Amniotic stem cell (primary cell): Measurements from ENCODE around the gene FAM20B.
"Not testable (repeated sequence)": the region's sequence is repeated elsewhere in the genome, so short reads cannot be mapped to it uniquely, and the experiment has no call there.

Experiments used
- DNase-seq: peaks from one replicate; lab custom pipeline; 2025; lab: John Stamatoyannopoulos, UW

FAM20B gene, protein sequence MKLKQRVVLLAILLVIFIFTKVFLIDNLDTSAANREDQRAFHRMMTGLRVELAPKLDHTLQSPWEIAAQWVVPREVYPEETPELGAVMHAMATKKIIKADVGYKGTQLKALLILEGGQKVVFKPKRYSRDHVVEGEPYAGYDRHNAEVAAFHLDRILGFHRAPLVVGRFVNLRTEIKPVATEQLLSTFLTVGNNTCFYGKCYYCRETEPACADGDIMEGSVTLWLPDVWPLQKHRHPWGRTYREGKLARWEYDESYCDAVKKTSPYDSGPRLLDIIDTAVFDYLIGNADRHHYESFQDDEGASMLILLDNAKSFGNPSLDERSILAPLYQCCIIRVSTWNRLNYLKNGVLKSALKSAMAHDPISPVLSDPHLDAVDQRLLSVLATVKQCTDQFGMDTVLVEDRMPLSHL

DNA sequence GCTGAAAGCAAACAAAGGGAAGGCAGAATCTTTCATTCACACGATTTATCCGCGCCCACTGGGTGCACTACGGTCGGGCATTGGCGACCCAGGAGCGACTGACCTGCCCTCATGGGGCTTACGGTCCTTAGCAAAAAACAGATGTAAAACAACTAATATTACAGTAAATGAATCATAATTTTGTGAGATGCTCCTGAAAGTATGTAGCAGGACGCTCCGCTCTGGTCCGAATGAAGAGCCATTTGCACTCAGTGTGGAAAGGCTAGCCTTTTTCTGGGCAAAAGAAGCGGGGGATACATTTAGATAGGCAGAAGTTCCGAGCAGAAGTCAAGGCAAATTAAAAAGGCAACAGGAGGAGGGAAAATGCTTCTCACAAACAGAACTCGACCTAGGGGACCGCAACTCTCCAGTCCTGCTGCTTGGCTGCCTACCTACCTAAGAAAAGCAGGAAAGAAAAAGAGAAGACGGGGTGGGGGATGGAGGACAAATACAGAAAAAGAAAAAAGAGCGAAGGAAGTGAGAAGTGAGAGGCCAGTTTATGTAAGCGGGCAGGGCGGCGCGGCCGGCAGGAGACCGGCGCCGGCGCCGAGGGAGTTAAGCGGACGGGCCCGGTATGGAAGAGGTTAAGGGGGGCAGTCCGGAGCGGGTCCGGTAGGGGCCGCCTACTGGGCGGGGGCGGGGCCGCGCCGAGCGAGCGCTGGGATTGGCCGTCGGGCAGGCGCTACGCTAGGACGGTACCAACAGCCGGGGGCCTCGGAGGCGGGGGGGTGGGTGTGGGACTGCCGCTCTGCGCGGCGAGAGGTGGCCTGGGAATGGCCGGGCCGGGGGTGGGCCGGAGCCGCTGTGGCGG, at the start of gene FAM20B:
Gene FAM20B, plus strand, starts transcription at position 770 of the 850 bp plus-strand sequence. CDS start 17,954 bp downstream, outside the sequence.
- peak; percentile 81 for DNase-seq

DNA sequence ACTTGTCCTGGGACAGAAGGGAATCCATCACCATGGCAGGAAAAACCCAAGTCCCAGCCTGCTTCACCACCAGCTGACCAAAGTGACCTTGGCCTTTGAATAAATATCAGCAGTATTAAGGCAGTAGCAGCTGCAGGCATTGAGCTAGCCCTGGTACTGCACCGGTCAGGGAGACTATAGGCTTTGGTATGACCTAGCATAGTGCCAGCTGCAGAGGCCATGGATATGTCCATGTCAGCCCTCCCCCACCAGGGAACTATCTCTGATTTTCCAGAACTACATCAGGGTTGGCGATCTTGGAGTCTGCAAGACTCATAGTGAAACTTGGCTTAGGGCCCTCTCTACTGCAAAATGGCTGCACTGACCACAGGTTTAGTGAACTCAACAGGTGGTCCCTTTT, 49.2 kb upstream of the FAM20B start:
- DNase-seq = no peak

DNA sequence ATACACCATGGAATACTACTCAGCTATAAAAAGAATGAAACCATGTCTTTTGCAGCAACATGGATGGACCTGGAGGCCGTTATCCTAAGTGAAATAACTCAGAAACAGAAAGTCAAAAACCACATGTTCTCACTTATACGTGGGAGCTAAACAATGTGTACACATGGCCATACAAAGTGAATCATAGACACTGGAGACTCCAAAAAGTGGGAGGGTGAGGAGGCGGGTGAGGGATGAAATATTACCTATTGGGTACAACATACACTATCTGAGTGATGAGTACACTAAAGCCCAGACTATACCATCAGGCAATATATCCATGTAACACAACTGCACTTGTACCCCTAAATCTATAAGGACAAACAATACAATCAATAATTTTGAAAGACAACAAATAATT, 39.5 kb upstream of the FAM20B start:
- DNase-seq = no peak

DNA sequence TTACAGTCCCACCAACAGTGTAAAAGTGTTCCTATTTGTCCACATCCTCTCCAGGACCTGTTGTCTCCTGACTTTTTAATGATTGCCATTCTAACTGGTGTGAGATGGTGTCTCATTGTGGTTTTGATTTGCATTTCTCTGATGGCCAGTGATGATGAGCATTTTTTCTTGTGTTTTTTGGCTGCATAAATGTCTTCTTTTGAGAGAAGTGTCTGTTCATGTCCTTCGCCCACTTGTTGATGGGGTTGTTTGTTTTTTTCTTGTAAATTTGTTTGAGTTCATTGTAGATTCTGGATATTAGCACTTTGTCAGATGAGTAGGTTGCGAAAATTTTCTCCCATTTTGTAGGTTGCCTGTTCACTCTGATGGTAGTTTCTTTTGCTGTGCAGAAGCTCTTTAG, 37.5 kb upstream of the FAM20B start:
- DNase-seq = not testable (repeated sequence)

DNA sequence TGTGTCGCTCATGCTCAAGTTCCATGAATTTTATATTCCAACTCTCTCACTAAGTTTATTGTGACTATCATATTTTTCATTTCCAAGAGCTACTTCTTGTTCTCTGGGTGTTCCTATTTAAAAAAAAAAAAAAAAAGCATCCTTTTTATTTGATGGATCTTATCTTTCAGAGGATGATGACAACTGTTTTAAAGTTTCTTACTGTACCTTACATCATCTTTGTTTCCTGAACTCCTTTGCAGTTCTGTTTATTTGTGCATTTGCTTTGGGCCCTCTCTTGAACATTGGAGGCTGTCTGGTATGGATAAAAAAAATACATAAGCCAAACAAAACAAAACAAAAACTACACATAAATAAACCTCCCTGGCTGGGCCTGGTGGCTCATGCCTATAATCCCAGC, 32.1 kb upstream of the FAM20B start:
- DNase-seq = no peak

DNA sequence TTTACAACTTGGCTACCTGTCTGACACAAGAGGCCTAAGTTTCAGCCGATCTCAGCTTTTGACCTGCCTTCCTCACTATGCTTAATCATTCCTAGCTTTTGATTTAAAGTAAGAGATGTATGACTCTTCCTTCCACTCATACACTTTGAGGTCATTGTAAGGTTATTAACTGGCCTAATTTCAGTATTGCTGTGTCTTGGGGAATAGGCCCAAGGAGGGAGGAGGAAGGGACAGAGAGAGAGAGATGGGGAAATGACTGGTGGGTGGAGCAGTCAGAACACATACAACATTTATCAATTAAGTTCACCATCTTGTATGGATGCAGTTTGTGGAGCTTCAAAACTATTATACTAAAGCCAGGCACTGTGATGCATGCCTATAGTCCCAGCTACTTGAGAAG, 28.3 kb upstream of the FAM20B start:
- no peak for DNase-seq

DNA sequence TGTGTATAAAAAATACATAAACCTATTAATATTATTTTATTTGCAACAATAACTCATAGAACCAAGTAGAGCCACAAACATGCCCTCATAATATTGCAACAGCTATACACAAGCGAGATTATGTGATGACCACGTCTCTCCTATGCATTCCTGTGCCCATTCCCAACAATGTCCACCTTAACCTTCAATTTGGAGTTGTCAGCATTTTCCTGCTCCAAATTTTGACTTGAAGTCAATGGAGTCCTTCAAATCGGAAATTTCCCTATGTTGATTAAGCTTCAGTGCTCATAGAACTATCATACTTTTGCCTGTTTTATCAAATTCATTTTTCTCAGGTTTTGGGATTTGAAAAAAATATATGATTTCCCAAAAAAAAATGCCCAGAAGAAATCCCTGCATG, 27.4 kb upstream of the FAM20B start:
- no peak for DNase-seq

DNA sequence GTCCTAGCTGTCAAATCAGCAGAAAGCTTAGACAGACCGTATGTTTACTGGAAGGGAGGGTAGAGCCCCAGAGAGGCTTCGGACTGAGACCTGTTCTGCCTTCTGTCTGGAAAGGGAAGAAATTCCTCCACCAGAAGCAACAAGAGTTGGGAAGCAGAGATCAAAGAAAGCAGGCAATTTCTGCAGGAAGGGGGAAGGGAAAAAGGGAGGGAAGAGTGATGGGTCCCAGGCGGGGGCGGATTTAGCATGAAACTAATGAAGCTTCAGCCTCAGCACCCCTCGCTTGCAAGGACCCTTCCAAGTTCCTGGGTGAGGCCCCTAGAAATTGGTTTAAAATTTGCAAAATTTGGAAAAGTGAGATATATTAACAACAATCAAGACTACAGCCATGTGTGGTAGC, 26.6 kb upstream of the FAM20B start:
- no peak for DNase-seq

DNA sequence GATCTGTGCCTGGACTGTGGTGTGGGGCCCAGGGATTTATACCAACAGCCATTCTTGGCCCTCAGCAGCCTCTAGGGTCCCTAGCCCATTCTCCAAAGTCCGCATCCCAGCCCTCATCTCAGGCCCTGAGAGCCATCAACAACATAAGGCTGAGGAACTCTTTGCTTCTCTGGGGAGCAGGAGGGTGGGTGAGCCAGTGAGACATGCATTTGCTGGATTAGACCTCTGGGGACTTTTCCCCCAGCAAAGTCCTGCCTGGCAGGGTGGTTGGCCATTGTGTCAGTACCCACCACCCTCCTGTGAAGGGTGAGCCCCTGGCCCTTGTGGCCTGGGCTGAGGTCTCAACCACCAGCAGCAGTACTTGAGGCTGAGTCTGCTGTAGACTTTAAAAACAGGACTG, 24.2 kb upstream of the FAM20B start:
- DNase-seq = no peak

DNA sequence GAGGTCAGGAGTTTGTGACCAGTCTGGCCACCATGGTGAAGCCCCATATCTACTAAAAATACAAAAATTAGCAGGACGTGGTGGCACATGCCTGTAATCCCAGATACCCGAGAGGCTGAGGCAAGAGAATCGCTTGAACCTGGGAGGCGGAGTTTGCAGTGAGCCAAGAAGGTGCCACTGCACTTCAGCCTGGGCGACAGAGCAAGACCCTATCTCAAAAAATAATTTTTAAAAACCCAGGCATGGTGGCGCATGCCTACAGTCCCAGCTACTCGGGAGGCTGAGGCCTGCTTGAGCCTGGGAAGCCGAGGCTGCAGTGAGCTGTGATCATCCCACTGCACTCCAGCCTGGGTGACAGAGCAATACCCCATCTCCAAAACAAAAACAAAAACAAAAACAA, 23.6 kb upstream of the FAM20B start:
- DNase-seq = not testable (repeated sequence)

DNA sequence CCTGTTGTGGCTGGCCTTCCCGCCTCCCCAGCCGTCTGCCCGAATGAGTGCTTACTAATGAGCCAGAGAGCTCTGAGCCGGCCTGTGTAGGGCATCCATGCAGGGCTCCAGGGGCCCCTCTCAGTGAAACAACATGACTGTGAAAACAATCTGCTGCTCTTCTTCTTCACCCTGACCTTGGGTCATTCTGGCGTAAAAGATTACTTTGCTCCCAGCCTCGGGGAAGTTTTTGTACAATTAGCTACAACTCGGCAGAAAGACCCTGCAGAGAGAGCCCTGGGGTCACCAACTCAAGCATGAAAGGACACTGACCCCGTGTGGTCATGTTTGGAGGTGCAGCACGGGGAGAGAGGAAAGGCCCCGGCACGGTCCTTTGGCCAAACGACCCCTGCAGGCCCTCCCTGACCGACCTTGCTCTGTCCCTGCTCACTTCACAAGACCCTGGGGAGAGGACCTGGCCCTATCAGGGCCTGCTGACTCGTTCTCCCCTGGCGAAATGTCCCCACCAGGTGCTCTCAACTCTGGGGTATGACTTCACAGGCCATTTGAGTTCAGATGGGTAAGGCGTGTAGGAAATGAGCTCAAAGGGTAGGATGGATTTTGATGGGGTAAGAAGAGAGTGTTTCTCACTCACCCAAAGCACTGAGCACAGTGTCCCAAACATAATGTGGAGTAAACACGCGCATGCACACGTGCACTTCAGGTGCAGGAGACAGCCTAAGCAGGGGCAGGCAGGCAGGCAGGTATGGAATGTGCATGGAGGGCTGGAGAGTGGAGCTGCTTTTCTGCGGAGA, 22.9 kb upstream of the FAM20B start:
- DNase-seq = no peak

DNA sequence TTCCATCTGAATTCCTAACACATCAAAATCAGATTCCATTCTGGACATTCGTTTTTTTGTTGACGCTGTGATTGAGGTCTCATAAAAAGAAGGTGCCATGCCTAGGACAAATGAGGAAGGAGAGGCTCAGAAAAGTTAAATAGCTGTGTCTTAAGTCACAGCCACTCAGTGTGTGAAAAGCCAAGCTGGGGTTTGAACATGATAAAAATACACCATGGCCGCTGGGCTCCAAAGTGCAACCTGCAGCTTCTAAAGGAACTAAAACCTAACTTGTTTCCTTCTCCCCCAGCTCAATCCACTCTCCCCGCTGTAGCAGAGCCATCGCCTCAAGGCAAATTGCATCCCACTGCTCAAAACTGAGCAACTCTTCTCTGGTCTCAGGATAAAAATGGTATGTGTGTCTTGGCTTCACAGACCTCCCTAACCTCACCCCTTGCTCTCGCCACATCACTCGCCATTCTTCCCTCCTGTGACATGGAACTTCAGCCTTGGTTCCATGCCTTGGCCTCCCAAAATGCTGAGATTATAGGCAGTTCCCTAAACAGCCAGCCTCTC, 22.1 kb upstream of the FAM20B start:
- no peak for DNase-seq

DNA sequence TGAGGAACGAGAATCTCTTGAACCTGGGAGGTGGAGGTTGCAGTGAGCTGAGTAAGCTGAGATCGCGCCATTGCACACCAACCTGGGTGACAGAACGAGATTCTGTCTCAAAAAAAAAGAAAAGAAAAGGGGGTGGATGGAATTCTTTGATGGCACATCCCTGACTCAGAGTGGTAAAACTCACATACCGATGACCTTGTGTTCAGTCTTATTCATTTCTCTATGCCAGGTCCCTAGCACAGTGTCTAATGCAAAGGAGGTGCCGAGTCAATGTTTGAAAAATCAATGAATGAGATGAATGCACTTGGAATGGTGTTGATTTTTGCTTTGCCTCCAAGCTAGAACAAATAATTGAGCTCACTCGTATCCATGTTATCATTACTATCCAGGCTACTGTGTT, 18.5 kb upstream of the FAM20B start:
- no peak for DNase-seq

DNA sequence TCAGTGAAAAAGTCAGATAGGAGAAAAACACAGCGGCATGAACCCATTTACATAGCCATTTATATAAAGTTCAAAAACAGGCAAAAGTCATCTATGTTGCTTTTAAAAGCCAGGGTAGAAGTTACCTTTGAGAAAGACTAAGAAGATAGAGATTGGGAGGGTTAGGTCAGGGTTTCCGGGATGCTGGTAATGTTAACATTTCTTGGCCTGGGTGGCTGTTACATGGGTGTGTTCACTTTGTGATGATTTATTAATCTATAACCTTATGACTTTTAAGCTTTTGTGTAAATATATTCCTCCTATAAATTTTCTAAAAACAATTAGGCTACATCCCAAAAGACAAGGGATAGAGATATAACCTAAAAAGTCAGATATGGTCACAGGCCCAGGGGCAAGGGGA, 15.0 kb upstream of the FAM20B start:
- DNase-seq = no peak

DNA sequence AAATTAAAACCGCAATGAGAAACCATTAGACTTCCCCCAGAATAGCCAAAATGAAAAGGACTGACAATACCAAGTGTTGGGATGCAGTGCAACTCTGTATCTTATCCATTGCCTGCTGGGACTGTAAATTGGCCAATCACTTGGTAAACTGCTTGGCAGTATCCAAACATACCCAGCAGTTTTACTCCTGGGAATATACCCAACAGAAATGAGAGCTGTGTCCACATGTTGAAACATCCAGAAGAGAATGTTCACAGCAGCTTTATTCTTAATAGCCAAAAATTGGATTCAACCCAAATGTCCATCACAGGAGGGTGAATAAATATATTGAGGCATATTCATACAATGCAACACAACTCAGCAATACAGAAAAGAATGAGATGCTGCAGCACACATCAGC, 13.7 kb upstream of the FAM20B start:
- no peak for DNase-seq

DNA sequence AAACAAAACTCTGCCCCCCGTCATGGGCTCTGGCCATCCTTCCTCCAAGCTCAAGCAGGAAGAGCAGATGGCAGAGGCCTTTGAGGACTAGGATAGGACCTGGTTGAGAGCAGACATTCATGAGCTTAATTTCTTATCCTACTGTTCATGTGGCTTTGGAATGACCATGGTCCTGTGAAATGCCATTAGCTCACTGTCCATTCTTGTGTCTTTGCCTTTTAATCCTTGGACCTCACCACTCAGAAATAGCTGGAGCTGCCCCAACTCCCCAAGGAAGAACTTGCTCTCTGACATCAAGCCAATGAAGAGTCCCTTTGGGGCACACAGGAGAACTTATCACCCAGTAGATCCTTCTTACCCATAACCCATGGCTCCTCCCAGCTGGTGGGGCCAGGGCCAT, 11.6 kb upstream of the FAM20B start:
- no peak for DNase-seq

DNA sequence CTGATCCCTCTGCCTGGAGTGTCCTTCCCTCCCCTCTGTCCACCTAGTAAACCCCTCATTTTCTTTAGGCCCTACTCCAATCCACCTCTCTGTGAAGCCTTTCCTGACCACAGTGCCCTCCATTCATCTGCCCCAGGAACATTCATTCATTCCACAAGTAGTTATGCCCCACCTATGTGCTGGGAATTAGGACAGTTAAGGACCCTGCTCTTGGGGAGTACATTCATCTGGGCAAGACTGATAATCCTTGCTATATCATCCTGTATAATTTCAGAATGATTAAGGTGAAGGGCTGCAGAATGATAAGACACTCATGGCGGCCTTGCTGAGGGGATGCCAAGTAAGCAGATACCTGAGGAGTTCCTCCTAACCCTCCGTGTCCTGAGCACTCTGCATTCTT, 10.3 kb upstream of the FAM20B start:
- DNase-seq = no peak

DNA sequence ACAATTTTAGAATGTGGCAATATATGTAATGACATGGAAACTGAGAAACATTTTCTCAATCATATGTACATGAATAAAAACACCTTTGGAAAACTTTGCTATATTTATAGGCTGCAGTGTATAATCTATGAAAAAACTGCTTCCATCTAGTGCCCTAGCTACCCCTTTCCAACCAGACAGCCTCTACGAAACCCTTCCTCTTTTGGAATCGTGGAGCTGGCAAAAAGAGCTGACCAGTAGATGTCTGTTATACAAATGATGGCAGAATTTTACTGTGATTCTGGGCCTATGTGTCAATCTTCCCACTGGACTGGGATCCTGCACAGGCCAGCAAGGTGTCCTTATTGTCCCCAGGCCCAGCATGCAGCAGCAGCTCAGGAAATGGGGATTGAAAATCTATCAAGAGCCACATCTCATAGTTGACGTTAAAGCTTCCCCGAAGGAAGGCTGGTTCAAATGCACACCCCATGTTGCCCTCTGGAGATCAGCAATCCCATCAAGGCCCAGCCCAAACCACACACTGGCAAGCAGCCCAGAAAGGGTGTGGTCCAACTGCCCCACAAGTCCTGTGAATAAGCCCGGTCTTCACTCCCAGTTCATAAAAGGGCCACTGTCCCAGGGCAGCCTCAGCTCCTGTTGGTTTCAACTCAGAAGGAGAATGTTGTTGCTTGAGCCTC, 8.8 kb upstream of the FAM20B start:
- DNase-seq = peak; percentile 71

DNA sequence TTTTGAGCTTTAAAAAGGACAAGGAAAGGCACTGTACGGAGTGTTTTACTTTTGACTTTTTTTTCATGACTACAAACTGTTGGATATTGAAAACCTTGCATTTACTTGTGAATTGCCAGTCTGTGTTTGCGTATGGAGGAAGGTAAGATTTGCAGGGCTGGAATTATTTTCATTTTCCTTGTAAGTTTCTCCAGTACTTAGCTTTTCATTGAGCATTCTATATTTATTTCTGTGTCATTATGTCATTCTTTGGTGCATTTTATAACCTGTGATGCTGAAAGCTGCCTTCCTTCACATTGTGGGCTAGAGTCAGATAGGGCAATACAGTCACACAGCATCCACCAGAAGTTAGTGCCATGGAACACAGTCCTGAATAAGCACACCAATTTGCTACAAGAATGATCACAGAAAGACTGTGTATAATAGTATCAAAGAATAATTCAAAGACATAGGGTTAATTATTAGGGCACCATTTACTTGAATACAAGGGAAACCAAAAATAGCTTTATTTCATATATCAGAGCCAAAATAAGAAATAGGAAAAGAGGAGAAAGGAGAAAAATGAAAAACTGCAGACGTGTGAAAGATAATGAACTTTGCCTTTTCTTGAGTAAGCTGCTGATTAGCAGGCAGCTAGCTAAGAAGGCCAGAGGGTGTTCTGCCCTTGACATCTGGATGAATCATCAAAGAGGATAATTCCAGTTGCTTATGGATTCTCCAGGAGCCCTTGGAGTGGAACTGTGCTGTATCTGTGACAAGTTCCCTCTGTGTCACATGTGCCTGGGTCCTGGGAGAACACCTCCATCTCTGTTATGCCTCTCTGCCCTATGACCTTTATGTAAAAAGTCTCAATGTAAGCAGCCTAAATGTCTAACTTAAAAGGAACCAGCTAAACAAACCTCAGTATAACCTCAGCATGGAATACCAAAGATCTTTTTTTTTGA, 8.0 kb upstream of the FAM20B start:
- no peak for DNase-seq

DNA sequence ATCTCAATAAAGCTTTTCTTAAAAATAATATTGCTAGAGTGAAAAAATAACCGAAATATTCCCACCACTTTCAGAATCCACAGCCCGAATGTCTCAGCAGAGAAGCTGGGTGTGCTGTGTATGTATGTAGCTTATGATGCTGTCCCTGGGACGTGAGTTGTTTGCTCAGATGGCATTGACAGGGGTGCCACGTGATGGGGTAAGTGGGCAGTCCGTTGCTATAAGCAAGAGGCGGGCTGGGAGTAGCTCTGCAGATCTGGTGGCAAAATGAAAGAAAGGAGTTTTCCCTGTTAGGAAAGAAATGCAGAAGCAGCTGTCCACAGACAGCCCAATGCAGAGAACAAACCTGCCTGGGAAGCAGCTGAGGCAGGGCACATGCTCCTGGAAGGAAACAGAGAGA, 3.8 kb upstream of the FAM20B start:
- no peak for DNase-seq
